HCEC 1CT (cell line): Measurements from ENCODE around the gene WDR27.

Experiments
- DNase-seq: peaks from one replicate; pipeline ENCODE4 v3.0.0-alpha.2; 2017

Gene WDR27

DNA sequence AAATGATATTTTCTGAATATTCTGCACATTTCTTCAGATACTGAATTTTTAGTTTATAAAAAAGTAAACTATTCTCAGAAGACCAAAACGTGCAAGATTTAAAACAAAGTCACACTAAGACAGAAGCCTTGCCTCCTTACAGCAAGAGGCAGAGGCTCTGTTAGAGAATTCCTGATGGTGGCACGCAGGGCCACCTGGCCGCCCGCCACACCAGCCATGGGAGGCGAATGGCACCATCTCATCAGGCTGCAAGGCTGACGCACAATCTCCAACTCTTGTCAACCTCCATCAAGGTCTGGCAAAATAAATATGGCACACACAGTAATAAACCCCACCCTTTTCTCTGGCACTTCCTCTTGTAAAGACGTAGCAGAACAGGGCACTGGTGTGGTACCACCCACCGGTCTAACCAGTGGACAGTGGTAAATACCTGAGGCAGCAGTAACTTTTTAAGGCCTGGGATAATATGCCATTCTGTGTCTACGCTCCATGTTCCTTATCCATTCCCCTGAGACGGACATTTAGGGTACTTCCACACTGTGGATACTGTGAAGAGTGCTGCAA lies 111.4 kb downstream of the WDR27 start:
- no peak for DNase-seq

DNA sequence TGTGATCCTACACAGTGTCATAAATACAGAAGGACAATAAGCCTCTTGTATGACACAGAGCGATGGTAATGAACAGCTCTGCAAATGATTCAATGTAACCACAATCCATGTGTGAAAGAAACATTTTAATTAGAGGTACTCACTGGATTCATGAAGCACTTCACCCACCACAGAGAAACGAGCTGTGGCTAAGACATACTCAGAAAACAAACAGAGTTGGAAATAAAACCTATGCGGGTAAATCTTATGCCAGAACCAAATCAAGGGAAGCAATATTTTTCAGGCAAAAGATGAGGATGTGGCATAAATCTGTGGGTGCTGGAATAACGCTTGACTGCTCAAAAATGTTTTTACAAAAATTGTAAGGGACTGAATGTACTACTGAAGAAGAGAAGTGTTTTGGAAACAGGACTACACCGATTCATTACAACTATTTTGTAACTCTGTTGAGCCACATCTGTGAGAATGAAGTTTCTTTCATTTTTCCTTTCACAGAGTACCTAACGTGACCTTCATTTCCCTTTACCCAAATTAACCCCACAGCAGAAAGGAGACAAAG lies 112.1 kb downstream of the WDR27 start:
- DNase-seq: no peak

DNA sequence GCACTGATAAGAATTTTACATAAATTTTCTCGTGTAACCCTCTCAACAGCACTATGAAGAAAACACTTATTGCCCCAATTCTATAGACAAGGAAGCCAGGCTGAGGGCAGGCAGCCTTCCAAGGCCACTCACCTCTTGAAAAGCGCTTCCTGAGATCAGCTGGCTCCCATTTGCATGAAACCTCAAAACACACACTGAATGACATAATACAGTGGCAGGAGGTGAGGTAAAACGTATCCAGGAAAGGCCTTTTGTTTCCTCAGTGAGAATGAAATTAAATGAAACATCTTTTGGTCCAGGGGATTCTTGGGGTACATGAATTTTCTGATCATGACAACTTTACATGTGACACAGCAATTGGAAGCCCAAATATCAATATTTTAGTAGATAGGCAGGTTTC lies 112.5 kb downstream of the WDR27 start:
- no peak for DNase-seq

DNA sequence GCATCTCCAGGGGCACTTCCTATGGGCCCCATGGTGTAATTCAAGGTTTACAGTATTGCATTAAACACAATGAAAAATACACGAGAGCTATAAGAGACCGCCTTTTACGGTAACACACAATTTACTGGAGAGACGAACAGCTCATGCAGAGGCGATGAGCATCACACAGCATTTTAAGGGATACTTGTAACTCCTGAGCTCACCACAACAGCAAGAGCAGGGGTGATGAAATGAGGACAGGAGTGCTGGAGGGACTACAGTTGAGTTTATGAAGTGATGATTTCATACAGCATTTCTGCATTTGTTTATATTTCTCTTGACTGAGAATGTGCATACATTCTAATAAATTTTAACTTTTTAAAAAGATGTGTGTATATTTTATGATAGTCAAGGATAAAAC lies 113.9 kb downstream of the WDR27 start:
- DNase-seq: no peak

DNA sequence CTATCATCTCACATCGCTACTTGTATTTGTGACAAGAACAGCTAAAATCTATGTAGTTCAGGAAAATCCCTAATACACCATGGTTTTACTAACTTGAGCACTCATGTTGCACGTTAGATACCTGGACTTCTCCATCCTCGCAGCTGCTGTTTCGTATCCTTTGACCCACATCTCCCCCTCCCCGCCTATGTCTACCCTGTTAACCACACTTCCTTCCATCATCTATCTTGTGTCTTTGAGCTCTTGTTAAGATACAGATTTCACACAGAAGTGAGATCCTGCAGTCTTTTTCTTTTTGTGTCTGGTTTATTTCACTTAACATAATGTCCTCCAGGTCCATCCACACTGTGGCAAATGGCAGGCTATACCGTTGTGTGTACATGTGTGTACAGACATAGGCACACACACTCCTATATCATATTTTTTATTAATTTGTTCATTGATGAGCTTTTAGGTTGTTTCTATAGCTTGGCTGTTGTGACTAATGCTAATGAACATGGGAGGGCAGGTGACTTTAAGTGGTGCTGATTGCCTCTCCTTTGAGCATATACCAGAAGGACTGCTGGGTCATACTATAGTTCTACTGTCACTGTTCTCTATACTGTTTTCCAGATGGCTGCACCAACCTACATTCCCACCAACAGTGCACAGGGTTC lies 117.8 kb downstream of the WDR27 start:
- no peak for DNase-seq

DNA sequence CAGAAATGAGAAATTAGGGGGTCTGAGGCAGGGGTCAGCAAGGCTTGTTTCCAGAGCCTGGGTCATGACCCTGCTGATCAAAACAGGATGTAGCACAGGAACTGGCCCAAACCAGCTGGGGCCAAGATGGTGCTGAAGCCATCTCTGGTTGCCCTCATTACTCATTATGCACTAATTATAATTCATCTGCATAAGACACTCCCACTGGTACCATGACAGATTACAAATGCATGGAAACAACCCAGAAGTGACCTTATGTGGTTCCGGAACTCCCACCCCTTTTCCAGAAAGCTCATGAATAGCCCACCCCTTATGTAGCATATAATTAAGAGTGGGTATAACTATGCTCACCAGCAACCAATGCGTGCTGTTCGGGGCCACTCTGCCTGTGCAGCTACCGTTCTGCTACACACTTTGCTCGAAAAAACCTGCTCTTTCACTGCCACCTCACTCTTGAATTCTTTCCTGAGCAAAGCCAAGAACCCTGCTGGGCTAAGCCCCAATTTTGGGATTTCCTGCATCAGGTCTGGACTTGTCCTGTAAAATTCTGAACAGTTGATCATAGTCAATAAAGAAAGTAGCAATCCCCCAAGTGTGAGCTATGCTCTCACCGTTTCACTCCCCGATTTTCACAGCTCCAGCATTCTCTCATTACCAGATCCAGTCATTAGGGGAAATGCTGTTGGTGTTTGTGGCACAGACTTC lies 122.3 kb downstream of the WDR27 start:
- DNase-seq: no peak

DNA sequence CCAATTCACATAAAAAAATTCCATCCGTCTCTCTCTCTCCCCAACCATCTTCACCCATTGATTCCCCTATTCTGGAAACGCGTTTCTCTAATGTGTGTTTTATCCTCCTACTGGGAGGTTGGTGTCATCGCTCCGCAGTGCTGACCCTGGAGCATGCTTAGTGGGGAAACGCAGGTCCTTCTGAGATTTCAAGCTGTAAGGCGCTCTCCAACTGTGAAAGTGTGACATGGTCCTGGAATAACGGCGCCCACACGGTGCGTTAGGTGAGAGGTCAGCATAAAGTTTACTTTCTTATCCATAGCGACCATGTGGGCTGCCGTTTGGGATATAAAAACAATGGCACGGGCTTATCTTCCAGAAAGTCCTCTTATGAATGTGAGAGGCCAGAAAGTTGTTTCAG lies 123.9 kb downstream of the WDR27 start:
- DNase-seq: no peak

DNA sequence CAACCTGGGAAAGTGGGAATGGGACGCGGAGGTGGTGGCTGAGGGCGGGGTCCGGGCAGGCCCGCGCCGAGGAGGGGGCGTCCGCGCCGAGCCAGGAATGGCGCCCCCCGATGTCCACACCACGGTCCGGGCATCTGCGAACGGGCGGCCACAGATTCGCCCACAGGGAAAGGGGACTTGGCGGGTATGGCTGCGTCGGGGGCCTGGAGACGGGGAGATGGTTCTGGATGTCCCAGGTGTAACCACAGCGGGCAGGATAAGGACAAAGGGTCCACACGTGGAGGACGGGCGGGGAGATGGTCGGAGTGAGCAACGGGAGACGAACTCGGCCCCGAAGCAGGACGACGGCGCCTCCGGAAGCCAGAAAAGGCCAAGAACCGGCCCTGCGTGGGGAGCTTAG lies 124.6 kb downstream of the WDR27 start:
- no peak for DNase-seq

DNA sequence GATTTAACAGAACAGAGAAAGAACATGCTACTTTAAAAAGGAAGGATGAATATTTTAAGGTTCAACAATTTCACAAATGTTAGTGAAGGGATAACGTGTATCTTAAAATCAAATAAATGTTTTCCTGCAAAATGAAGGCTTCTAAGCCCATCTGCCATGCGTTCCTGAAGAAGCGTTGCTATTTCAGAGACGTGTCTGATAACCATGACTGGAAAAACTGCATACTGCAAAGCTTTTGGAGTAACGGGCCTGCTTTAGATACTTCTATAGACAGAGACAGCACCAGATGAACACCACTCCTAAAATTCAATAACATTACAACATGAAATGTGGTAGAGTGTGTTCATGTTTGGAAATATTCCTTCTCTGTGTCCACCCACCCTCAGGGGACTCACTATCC lies 126.0 kb downstream of the WDR27 start:
- DNase-seq: no peak

DNA sequence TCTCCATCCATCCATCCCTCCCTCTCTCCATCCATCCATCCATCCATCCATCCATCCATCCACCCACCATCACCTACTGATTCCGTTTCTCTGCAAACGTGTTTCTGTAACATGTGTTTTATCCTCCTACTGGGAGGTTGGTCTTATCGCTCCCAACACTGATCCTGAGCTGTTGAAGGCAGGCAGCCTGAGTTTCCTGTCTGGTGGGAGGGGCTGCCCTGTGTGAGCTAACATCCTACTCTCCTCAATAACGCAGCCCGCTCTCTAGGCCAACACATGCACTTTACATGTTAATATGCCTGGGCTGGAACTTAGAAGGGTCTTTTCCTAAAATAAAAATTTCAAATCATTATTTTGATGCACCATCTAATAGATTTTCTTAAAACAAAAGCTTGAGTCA lies 126.5 kb downstream of the WDR27 start:
- no peak for DNase-seq

DNA sequence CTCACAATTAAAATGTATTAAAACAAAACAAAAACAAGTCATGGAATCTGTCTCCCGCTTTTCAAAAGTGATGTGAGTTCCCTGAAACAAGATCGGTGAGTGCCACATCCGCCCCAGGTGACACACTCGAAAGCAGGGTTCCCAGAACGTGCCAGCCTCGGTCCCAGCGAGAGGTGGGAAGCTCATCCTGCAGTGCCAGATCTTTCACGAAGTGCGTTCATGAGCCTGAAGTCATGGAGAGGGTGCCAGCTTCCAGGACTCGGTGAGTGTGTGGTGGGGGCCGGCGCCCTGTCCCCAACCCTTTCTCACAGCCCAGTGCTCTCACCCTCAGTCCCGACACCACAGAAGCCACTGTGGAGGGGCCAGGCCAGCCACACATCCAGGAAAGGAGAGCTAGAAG lies 127.4 kb downstream of the WDR27 start:
- no peak for DNase-seq

DNA sequence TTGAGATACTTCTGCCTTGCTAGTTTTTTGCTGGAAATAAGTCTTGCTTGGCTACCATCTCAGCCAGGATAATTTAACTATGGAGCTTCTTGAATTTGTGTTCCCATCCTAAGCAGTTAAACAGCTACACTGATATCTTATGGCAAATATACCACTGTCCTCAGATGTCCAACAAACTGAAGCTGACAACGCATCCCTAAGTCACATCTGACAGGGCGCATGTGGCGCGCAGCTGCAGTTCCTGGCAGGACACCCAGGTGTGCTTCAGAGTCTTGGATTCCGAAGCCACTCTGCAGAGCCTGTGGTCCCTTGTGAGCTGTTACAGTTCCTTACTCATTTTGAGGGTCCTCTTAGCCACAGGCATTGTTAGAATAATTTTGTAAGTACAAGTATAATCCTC lies 127.9 kb downstream of the WDR27 start:
- DNase-seq: no peak

DNA sequence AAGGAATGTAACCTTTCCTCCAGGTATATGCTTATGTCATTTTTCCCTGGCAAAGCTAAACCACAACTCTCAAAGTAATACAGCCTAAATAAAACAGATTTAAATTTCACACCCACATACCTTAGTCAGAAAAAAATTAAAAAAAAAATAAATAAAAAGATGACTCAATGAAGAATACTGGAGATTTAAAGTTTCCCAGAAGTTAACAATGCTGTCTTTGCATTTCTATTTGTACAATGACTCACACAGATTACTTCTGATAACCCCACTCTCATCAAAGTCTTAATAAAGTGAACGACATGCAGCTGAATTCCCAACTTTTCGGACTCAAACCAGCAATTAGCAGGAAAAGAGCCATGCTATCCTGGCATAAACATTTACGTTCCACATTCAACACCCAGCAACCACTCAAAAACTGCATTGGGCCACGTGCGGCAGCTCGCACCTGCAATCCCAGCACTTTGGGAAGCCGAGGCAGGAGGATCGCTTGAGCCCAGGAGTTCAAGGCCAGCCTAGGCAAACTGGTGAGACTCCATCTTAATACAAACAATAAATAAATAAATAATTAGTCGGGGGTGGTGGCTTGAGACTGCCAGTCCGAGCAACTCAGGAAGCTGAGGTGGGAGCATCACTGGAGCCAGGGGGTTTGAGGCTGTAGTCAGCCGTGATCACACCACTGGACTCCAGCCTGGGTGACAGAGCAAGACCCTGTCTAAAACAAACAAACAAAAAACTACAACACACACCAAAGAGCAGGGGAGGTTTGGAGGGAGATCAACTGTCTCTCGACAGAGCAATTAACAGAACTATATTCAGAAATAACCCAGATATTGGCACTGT lies 130.5 kb downstream of the WDR27 start:
- peak; percentile 25 for DNase-seq

DNA sequence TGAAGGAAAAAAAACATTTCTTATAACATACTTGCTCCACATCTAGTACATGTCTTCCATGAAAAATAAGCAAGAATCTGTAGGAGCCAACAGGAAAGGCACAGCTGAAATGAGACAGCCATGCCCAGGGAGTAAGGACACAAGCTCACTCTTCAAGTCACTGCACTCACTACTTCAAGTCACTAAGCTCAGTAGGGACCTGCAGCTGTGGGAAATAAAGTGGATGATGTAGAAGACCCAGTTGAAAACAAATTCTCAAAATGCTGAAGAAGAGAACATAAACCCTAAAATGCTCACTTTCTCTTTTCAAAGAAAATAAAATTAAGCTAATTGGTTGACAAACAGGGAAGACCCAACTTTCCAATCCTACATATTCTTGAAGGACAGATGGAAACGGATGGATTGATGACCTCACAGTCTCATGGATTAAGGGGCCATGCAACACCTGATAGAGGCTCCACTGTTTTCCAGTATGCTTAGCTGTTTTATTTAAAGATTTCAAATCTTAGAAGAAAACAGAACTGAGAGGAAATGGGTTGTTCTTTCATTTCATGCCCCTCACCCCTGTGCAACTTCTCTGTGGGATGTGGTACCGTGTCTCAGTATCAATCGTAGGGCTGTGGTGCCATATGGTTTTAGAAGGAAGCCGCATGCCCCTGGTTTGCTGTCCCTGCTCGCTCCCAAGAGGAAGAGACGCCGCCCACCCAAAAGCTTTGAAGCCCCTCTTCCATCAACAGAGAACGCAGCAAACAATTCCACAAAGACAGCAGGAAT lies 133.3 kb downstream of the WDR27 start:
- DNase-seq: no peak

DNA sequence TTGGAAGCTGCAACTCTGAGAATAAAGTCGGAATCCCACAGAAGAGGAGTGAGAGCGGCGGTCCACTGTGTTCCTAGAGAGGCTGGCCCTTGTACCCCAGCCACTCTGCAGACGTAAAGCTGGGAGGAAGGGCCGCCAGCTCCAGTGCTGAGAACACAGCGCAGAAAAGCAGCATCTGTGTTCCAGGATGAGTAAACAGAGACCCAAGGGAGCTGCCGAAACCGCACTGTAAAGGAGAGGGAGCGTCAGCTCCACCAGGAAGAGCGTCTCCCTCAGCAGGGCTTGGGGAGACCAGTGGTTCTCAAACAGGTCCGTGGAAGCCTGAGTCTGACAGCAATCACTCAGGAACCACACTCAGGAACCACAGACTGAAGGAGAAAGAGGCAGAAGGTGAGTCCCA lies 134.0 kb downstream of the WDR27 start:
- no peak for DNase-seq

DNA sequence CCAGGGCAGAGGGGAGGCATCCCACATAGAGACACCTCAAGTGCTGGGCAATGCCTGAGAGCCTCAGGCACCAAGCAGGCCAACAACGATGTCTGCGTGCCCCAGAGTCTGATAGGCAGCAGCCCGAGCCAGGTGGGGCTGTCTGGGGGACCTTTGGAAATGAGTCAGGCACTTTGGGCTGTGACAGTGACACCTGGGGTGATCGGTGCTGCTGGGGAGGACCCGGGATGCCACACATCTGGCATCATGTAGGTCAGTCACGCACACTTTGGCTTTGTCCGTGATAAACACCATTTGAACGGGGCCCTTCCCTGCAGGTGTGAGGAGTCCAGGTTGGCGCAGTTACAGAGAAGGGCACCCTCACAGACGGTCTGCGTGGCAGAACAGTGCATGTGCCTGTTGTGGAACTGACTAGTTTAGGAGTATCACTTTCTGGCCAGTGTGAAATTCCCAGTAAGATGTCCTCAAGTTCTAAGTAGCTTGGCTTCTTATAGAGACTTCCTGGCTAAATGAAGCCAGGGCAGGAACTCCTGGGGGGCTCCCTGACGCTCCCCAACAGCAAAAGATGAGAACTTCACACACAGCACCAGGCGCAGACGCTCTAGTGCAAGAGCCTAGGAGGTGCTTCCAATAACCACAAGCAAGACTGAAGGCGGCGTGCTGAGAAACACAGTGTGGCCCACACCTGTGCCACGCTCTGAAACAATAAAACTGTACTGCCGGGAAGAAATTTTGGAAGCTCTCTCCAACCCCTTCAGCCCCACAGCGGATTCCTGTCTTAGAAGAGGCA lies 134.7 kb downstream of the WDR27 start:
- no peak for DNase-seq

DNA sequence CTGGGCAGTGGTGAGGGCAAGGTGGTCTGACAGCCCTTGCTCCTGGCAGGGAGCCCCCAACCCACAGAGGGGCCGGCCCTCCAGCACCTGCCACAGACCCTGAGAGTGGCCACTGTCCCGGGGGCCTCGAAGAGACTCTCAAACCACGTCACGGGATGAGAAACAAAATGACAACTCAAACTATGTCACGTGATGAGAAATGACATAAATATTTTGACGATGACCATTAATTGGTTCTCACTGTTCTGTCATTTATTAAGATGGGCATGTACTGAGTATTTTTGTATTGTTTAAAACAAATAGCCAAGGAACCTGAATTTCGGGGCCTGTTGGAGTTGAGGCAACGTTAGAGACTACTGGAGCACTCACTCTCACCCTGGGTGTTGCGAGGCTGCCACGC lies 135.5 kb downstream of the WDR27 start:
- DNase-seq: no peak

DNA sequence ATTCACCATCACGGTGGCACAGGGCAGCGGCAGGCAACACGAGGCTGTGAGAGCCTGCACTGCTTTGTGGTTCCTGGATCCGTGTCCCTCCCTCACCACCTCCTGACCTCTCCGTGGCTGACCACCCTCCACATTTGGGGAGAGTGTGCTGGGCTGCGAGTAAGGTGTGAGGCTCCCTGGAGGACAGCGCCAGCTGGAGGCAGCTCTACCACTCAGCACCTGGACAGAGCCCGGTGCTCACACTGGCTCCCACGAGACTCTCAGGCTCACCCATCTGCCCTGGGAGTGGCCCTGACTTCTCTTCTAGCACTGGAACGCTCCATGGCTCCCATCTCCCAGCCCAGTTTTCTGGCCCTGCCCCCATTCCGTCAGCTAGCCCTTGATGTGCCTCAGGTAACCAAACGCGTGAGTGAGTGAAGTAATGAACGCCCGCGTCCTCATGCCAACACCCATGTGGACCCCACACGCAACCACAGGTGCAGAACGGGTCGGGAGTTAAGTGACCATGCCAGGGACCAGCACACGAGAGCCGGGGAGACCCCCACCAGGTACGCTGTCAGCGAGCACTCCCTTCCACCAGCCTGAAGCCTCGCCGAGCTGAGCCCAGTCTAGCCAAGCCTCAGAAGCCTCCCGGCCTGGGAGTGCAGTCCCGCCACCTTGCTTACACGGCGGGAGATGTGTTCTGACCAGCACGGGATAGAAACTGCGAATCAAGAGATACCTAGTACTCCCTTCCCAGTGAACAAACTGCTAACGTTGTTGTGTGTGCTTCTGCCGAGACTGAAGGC lies 137.2 kb downstream of the WDR27 start:
- DNase-seq: no peak

DNA sequence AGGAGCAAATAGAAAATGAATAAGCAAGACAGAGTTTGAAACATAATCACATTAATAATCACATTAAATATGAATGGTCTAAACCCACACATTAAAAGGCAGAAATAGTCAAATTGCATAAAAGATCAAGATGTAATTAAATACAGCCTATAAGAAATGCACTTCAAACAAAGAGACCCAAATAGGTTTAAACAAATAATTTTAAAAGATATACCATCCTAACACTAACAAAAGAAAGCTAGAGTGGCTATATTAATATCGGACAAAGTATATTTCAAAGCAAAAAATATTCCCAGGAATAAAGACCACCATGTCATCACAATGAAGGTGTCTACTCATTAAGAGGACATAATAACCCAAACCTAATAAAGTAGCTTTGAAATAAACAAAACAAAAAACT lies 140.2 kb downstream of the WDR27 start:
- DNase-seq: no peak

DNA sequence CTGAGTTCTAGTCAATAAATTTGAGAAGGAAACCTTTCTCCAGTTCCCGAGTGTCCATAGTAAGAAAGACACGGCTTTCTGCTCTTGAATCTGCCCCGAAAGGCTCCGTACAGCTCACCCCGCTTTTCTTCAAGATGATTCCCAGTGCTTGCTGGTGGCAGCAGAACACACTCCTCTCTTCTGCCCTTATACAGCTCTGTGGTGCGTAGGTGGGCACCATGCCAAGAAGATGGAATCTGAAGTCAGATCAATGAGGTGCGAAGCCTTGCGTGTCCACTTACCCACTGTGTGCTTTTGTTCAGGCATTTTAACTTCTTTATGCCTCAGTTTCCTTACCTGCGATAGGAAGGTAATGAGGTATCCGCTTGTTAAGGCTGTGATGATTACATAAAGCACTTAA lies 142.2 kb downstream of the WDR27 start:
- no peak for DNase-seq
